IPS DF 6.9 (cell line): ENCODE measurements around the gene IQCM.

Source experiments
- DNase-seq: peaks from one replicate; pipeline ENCODE4 v3.0.0-alpha.2; 2013; ENCODE audit warnings: low read depth, low spot score
- H3K27ac ChIP-seq: one replicate; pipeline ENCODE4 v1.5.1; 2013; ENCODE audit warnings: low read length, control low read depth
- H3K27me3 ChIP-seq: 2 replicates; pipeline ENCODE4 v1.6.1; 2013; ENCODE audit warnings: mild to moderate bottlenecking, low read length; ENCODE audit not compliant: control insufficient read depth, insufficient read depth
- H3K36me3 ChIP-seq: 2 replicates; pipeline ENCODE4 v1.6.1; 2013; ENCODE audit warnings: low read length; ENCODE audit not compliant: control insufficient read depth, insufficient read depth
- H3K4me1 ChIP-seq: 2 replicates; pipeline ENCODE4 v1.6.1; 2013; ENCODE audit warnings: low read length; ENCODE audit not compliant: control insufficient read depth, insufficient read depth
- H3K4me3 ChIP-seq: 2 replicates; pipeline ENCODE4 v1.5.1; 2013; ENCODE audit warnings: mild to moderate bottlenecking, low read length
- H3K9me3 ChIP-seq: 2 replicates; pipeline ENCODE4 v1.6.1; 2013; ENCODE audit warnings: low read length, inconsistent platforms; ENCODE audit not compliant: control insufficient read depth, insufficient read depth
- WGBS: extraction: QIAGEN DNeasy Blood & Tissue Kit; methylation state at CpG from one replicate; pipeline ENCODE4 v1.1.7; 2013; ENCODE audit warnings: mixed read lengths, missing lambda C conversion rate; ENCODE audit not compliant: insufficient read length, insufficient coverage; 5-methylcytosine and 5-hydroxymethylcytosine counted together

The IQCM gene

DNA sequence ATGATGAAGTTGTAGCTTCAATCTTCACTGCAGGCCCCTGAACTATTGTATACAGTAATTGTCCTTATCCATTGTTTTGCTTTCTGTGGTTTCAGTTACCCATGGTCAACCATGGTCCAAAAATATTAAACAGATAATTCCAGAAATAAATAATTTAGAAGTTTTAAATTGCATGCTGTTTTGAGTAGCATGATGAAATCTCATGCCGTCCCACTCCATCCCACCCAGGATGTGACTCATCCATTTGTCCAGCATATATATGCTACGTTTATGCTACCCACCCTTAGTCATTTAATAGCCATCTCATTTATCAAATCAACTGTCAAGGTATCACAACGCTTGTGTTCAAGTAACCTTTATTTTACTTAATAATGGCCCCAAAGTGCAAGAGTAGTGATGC is 34.5 kb downstream of the IQCM start:
- Histone ChIP-seq H3K9me3 (no peaks in the 10 kb centered on the region), H3K36me3 (no peaks in the 10 kb centered on the region), H3K4me3 (no peak overlapping the region), H3K27ac (no peak overlapping the region), H3K4me1 (no peaks in the 10 kb centered on the region), H3K27me3 (no peaks in the 10 kb centered on the region)
- no CpG with 5 or more reads among the region's 3 CpGs for WGBS
- no peak for DNase-seq

DNA sequence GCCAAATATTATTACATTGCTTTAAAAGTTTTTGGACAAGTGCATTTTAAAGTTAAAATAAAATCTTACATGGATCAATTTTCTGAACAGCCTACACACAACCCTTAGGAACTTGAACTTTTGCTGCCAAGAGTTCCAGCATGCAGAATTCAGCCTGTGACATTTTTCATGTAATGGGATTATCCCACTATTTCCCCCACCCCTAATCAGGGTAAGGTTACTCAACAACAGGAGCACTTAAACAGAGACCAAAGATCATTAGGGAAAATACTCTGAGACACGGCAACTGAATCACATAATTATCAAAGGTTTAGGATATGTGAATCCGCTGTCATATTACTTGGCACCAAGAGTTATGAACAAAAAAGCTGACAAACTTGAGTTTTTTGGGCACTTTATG is 47.2 kb downstream of the IQCM start:
- Histone ChIP-seq H3K36me3 (no peaks in the 10 kb centered on the region), H3K9me3 (no peaks in the 10 kb centered on the region), H3K27me3 (no peaks in the 10 kb centered on the region), H3K4me1 (no peaks in the 10 kb centered on the region; the same call in 1 of the 2 replicates), H3K4me3 (no peak overlapping the region), H3K27ac (no peak overlapping the region)
- DNase-seq, result no peak
- no CpG with 5 or more reads among the region's 2 CpGs for WGBS

DNA sequence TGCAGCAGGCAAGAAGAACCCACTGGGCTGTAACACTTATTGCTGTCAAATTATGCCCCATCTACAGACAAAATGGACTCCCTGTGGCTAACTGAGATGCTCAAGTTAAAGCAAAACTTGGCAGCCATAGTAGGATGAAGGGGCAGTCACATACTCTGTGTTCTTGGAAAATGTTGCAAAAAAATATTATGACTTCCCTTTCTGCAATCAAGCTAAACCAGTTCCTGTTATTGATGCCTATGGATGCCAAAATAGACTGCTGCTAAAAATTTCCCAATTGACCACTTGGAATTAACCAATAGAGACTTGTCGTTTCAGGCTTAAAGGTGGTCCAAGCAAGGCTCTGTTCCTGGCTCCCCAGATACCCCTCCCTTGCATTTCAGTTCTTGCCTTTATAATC is 49.5 kb downstream of the IQCM start:
- Histone ChIP-seq H3K27ac (no peak overlapping the region), H3K4me1 (no peaks in the 10 kb centered on the region; the same call in 1 of the 2 replicates), H3K27me3 (no peaks in the 10 kb centered on the region), H3K9me3 (no peaks in the 10 kb centered on the region), H3K4me3 (no peak overlapping the region), H3K36me3 (no peaks in the 10 kb centered on the region)
- no peak for DNase-seq
- WGBS, result no CpG with 5 or more reads among the region's 1 CpG

DNA sequence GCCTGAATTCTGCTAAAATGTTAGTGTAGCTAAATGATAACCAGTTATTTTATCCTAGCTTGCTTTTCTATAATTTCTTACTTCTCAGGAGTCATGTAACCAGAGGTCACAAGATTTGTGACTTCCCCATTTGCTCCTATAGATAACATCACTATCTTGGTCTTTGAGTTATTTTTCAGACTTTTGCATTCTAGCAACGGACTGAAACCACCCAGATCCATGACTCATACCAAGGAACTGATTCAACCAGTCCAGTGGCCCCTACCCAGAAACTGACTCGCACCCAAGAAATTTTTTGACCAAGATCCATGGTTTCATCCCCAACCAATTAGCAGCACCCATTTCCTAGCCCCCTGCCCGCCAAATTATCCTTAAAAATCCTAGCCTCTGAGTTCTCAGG is 50.0 kb downstream of the IQCM start:
- DNase-seq, result no peak
- WGBS, result no CpG with 5 or more reads among the region's 3 CpGs

DNA sequence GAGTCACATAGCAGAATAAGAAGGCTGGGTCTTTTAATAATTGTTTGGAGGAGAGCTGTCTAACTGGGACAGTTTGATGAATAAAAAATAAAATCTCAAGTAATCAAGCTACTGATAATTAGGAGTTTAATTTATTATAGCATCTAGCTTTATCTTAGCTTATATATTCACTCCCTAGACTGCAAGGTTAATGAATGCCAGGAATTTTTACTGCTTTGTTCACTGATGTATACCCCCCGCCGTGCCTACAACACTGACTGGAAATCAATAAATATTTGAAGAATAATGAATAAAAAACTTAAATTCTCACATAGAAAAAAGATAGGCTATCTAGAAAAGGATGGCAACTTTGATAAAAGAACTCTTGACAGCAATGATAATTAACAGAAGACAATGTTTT is 59.7 kb downstream of the IQCM start:
- no peak for DNase-seq
- no peaks in the 10 kb centered on the region for H3K36me3 ChIP-seq
- WGBS, result no CpG with 5 or more reads among the region's 2 CpGs
- H3K27me3 ChIP-seq, result no peaks in the 10 kb centered on the region
- no peak overlapping the region for H3K4me3 ChIP-seq
- no peaks in the 10 kb centered on the region for H3K9me3 ChIP-seq
- H3K4me1 ChIP-seq, result no peaks in the 10 kb centered on the region
- H3K27ac ChIP-seq, result no peak overlapping the region

More for the DNA sequence above, 50.0 kb downstream of the IQCM start:
- Histone ChIP-seq H3K9me3 (no peaks in the 10 kb centered on the region), H3K36me3 (no peaks in the 10 kb centered on the region), H3K4me3 (no peak overlapping the region), H3K4me1 (no peaks in the 10 kb centered on the region; the same call in 1 of the 2 replicates), H3K27ac (no peak overlapping the region), H3K27me3 (no peaks in the 10 kb centered on the region)

DNA sequence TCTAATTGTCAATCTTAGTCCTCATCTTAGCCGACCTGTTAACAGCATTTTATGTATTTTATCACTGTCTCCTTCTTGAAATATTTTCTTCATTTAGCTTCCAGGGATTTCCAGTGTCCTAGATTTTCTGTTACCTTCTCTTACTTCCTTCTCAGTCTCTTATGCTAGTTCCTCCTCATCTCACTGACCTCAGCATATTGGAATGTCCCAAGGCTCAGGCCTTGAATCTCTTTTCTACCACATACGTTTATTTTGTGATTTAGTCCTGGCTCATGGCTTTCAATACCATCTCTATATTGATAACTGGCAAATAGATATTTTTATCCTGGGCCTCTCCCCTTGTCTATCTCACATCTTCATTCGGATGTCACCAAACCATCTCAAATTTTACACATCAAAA is 61.1 kb downstream of the IQCM start:
- no peak overlapping the region for H3K27ac ChIP-seq
- no peak overlapping the region for H3K4me3 ChIP-seq
- H3K4me1 ChIP-seq, result no peaks in the 10 kb centered on the region
- H3K36me3 ChIP-seq, result no peaks in the 10 kb centered on the region
- no peaks in the 10 kb centered on the region for H3K9me3 ChIP-seq
- no peaks in the 10 kb centered on the region for H3K27me3 ChIP-seq
- WGBS, result no CpG with 5 or more reads among the region's 3 CpGs
- DNase-seq, result no peak

DNA sequence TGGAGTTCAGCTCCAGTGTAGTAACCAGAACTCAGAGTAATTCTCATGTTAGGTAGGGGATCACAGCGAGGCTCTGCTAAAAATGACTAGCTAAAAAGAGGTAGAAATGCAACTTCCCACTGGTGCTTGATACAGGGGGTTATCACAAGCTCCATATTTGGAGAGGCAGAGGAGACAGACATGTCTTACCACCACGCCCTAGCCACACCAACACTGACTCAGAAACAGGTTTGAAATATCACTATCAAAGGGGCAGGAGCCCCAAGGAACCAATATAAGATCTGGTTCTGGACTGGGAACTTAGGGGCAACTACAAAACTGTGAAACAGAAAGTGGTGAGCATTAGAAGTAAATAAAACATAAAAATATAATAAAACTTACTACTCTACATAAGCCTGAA is 62.9 kb downstream of the IQCM start:
- no peak for DNase-seq
- Histone ChIP-seq H3K27me3 (no peaks in the 10 kb centered on the region), H3K4me1 (no peaks in the 10 kb centered on the region), H3K4me3 (no peak overlapping the region), H3K27ac (no peak overlapping the region), H3K9me3 (no peaks in the 10 kb centered on the region), H3K36me3 (no peaks in the 10 kb centered on the region)
- no CpG with 5 or more reads among the region's 2 CpGs for whole genome bisulfite sequencing

DNA sequence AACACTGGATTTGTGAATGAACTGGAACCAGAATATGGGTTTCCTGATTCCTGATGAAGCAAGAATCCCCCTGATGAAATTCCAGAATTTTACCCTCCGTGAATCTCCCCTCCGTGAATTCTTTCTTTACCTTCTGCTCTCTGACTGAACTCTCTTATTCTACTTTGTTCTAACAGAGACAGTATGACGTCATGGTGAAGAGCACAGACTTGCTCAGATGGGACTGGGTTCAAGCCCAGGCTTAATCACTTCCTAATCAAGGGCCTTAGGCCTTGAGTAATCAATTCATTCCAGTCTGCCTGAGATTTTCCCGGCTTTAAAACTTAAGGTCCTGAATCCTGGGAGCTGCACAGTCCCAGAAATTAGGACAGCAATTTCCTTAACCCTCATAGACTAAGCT is 64.5 kb downstream of the IQCM start:
- Histone ChIP-seq H3K27ac (no peak overlapping the region), H3K4me3 (no peak overlapping the region), H3K4me1 (no peaks in the 10 kb centered on the region), H3K27me3 (no peaks in the 10 kb centered on the region), H3K9me3 (no peaks in the 10 kb centered on the region), H3K36me3 (no peaks in the 10 kb centered on the region)
- WGBS, result no CpG with 5 or more reads among the region's 4 CpGs
- DNase-seq, result no peak

DNA sequence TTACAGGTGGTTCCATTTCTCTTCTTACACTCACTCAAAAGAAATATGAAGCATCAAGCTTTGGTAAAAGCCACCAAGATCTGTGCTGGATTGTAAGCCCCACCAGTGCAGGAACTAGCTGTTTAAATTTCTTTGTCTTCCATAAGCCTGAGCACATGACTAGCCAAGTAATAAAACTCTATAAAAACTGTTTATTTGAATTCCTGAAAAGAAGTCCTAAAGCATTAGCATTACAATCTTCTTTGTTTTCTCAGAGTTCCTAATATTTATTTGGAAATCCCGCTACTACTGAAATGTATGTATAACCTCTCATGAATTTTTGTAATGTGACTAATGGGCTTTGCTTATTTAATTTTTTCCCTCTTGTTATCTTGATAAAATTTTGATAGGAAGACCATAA is 65.9 kb downstream of the IQCM start:
- Histone ChIP-seq H3K4me1 (no peaks in the 10 kb centered on the region), H3K27me3 (no peaks in the 10 kb centered on the region), H3K36me3 (no peaks in the 10 kb centered on the region), H3K9me3 (no peaks in the 10 kb centered on the region), H3K4me3 (no peak overlapping the region), H3K27ac (no peak overlapping the region)
- no peak for DNase-seq
- WGBS, result no CpG with 5 or more reads among the region's 1 CpG

DNA sequence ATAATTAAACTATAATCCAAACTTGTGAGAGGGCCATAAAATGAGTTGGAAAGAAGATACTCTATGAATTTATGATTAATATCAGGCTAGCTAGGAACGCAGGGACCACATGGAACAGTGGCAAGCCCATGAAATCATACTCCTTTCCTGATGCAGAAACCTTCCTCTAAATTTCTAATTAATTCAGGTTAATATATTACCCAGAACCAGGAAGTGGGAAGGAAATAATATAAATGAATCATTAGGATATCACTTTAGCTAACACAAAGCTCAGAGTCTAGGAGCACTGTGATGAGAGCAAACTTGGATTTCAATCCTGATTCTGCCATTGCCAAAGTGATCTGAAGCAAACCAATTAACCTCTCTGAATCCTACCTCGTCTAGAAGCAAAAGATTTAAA is 68.0 kb downstream of the IQCM start:
- Histone ChIP-seq H3K4me3 (no peak overlapping the region), H3K27me3 (no peaks in the 10 kb centered on the region), H3K27ac (no peak overlapping the region), H3K9me3 (no peaks in the 10 kb centered on the region), H3K36me3 (no peaks in the 10 kb centered on the region), H3K4me1 (no peaks in the 10 kb centered on the region)
- WGBS, result no CpG with 5 or more reads among the region's 2 CpGs
- DNase-seq, result no peak

DNA sequence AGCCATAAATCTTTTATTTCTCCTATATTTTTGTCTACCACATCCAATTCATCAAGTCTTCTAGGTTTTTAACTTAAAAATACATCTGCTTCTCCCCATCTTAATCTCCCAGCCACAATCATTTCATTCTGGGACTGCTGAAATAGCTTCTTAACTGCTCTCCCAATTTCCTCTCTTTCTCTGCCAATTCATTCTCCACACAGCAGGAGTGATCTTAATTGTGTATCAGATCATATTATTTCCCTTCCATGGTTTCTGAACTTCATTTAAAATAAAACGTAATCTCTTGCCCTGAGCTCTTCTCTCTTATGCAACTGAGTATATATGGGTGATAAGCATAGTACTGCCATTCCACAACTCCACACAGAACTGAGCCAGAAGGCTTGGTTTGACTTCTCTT is 69.4 kb downstream of the IQCM start:
- WGBS, result no CpG with 5 or more reads among the region's 1 CpG

More for the DNA sequence above, 69.4 kb downstream of the IQCM start:
- DNase-seq, result no peak
- Histone ChIP-seq H3K36me3 (no peaks in the 10 kb centered on the region), H3K9me3 (no peaks in the 10 kb centered on the region), H3K4me1 (no peaks in the 10 kb centered on the region), H3K27me3 (no peaks in the 10 kb centered on the region), H3K4me3 (no peak overlapping the region), H3K27ac (no peak overlapping the region)
